SK-N-SH (cell line): ENCODE results near the gene SLC35E2B.
"Not testable (repeated sequence)": the region's sequence is repeated elsewhere in the genome, so short reads cannot be mapped to it uniquely, and the experiment has no call there.

Source experiments
- EP300 ChIP-seq, 2 experiments: IDR thresholded peaks; 2 replicates each; pipeline versions ENCODE4 v1.4.0 to v1.6.1; 2012; ENCODE audit warnings: borderline replicate concordance in 1 of 2, low read depth in 1 of 2, low read length in 1 of 2
- GATA2 ChIP-seq: sonication (generic); formaldehyde crosslinking; IDR thresholded peaks from 2 replicates; pipeline ENCODE4 v1.5.0; 2020; ENCODE audit warnings: mild to moderate bottlenecking, missing genetic modification reagents
- POLR2AphosphoS5 ChIP-seq: IDR thresholded peaks from 2 replicates; pipeline ENCODE4 v1.6.1; 2012; ENCODE audit warnings: low read depth, low read length
- RAD21 ChIP-seq: IDR thresholded peaks from 2 replicates; pipeline ENCODE4 v1.6.1; 2012; ENCODE audit warnings: mild to moderate bottlenecking, low read length
- REST ChIP-seq: IDR thresholded peaks from 2 replicates; pipeline ENCODE4 v1.6.1; 2012; ENCODE audit warnings: mild to moderate bottlenecking, low read depth, low read length, moderate library complexity
- YY1 ChIP-seq: IDR thresholded peaks from 2 replicates; pipeline ENCODE4 v1.4.0; 2012; ENCODE audit warnings: low read depth, mild to moderate bottlenecking

GRCh38 chr1:1699061-1699460 lies 6.5 kb upstream of the SLC35E2B start:
- not testable (repeated sequence) for TF ChIP-seq RAD21; REST; POLR2AphosphoS5; GATA2 (CRISPR knock-in tag); EP300 (IDR thresholded peaks at IDR 0.05; ENCODE audit: borderline replicate concordance in 1 of 2, low read depth in 1 of 2, low read length in 1 of 2); YY1
